ENCODE results near the gene GCNA. TPM values are rescaled to one million over a fixed set of nuclear protein-coding genes. Genes with fewer than 3 reads are reported as not detected.
"Not testable (repeated sequence)": the region's sequence is repeated elsewhere in the genome, so short reads cannot be mapped to it uniquely, and the experiment has no call there.

GCNA gene
- polyA plus RNA-seq, 1 experiment: 1.2 TPM

DNA sequence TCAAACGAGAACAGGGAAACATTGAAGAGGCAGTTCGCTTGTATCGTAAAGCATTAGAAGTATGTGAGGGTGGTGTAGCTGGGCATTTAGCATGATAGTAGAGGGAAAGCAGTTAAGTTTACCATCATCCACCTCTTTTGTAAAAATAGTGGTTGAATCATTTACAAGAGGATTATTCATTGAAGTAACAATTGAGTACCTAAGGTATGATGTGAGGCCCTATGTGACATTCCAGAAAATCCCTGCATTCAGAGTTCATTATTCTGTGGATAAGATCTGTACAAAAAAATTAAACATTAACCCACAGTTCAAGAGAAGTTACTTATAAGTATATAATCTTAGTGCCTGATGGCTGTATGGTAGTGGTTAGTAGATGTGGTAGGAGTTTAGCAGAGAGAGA is 22.2 kb upstream of the GCNA start:
- Histone ChIP-seq H3K9me3 (ENCODE audit: control insufficient read depth, insufficient read depth, low read length) (no peaks in the 10 kb centered on the region), H3K27ac (ENCODE audit: low read depth, low read length) (no peak overlapping the region), H3K27me3 (ENCODE audit: control insufficient read depth, insufficient read depth, low read length) (no peaks in the 10 kb centered on the region), H3K4me3 (ENCODE audit: low read depth, low read length) (no peak overlapping the region)
- ChIA-PET CTCF (no interaction called here), POLR2A (no interaction called here)
- TF ChIP-seq, protein P1, sequence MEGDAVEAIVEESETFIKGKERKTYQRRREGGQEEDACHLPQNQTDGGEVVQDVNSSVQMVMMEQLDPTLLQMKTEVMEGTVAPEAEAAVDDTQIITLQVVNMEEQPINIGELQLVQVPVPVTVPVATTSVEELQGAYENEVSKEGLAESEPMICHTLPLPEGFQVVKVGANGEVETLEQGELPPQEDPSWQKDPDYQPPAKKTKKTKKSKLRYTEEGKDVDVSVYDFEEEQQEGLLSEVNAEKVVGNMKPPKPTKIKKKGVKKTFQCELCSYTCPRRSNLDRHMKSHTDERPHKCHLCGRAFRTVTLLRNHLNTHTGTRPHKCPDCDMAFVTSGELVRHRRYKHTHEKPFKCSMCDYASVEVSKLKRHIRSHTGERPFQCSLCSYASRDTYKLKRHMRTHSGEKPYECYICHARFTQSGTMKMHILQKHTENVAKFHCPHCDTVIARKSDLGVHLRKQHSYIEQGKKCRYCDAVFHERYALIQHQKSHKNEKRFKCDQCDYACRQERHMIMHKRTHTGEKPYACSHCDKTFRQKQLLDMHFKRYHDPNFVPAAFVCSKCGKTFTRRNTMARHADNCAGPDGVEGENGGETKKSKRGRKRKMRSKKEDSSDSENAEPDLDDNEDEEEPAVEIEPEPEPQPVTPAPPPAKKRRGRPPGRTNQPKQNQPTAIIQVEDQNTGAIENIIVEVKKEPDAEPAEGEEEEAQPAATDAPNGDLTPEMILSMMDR (IDR thresholded peaks at IDR 0.05; ENCODE audit: low read depth, low read length): no peak
- no peak for DNase-seq (ENCODE audit: low read depth, low spot score)

DNA sequence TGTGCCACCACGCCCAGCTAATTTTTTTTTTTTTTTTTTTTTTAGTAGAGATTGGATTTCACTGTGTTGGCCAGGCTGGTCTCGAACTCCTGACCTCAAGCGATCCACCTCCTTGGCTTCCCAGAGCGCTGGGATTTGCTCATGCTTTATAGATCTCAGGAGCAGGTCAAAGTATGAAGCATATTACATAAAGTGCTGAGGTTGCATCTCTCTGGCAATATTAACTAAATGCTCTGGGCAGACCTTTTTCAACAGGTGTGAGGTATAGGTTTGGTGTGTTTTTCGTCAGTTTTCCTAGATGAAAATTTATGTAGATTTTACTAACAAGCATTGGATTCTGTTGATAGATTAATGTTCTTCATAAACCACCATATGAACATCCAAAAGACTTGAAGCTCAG is 19.3 kb upstream of the GCNA start:
- no peak overlapping the region for H3K4me3 ChIP-seq (ENCODE audit: low read depth, low read length)
- H3K9me3 ChIP-seq (ENCODE audit: control insufficient read depth, insufficient read depth, low read length): no peaks in the 10 kb centered on the region
- ChIA-PET POLR2A (interaction anchor here (0.6 kb wide), 1 partner anchor 9 kb away, joined by 4 read pairs; no protein-coding TSS in a partner anchor), CTCF (interaction anchor here (0.6 kb wide), 1 partner anchor 10 kb away, joined by 4 read pairs; no protein-coding TSS in a partner anchor)
- no peaks in the 10 kb centered on the region for H3K27me3 ChIP-seq (ENCODE audit: control insufficient read depth, insufficient read depth, low read length)
- TF ChIP-seq, protein P1 (IDR thresholded peaks at IDR 0.05; ENCODE audit: low read depth, low read length): no peak
- no peak overlapping the region for H3K27ac ChIP-seq (ENCODE audit: low read depth, low read length)
- no peak for DNase-seq (ENCODE audit: low read depth, low spot score)

DNA sequence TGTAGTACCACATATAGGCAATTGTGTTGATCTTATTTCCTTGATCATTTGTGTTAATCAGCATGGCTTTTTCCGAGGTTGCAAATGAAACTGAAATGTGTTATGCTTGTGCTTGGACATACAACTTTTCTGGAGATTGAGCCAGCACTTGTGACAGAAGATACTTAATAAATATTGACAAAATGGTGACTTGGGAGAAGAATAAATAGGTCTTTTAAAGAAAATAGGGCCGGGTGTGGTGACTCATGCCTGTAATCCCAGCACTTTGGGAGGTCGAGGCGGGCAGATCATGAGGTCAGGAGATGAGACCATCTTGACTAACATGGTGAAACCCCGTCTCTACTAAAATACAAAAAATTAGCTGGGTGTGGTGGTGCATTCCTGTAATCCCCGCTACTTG is 18.5 kb upstream of the GCNA start:
- POLR2A ChIA-PET; H3K27ac ChIP-seq (ENCODE audit: low read depth, low read length); H3K9me3 ChIP-seq (ENCODE audit: control insufficient read depth, insufficient read depth, low read length); DNase-seq (ENCODE audit: low read depth, low spot score); H3K27me3 ChIP-seq (ENCODE audit: control insufficient read depth, insufficient read depth, low read length); H3K4me3 ChIP-seq (ENCODE audit: low read depth, low read length): not testable (repeated sequence)
- CTCF ChIA-PET: interaction anchor here (0.6 kb wide), 1 partner anchor 10 kb away, joined by 4 read pairs; no protein-coding TSS in a partner anchor

DNA sequence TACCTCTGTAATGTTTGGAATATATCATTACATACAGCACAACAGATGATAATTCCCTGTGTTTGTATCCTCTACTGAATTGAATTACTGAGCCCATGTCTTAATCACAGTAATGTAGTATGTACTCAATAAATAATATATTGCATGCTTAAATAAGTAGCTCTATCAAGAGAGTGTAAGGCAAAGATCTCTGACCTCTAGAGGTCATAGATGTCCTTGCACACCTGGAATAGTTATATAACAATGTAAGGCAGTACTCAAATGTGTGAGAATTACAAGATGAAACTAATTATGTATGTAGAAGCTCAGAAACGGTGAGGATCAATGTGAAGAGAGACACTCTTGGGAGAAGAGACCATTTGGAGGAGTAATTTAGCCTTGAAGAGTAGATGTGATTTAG is 14.3 kb upstream of the GCNA start:
- no peaks in the 10 kb centered on the region for H3K27me3 ChIP-seq (ENCODE audit: control insufficient read depth, insufficient read depth, low read length)
- TF ChIP-seq, protein P1 (IDR thresholded peaks at IDR 0.05; ENCODE audit: low read depth, low read length): no peak
- CTCF ChIA-PET: no interaction called here
- H3K4me3 ChIP-seq (ENCODE audit: low read depth, low read length): no peak overlapping the region
- no peak for DNase-seq (ENCODE audit: low read depth, low spot score)
- H3K27ac ChIP-seq (ENCODE audit: low read depth, low read length): no peak overlapping the region
- POLR2A ChIA-PET: no interaction called here
- H3K9me3 ChIP-seq (ENCODE audit: control insufficient read depth, insufficient read depth, low read length): no peaks in the 10 kb centered on the region

DNA sequence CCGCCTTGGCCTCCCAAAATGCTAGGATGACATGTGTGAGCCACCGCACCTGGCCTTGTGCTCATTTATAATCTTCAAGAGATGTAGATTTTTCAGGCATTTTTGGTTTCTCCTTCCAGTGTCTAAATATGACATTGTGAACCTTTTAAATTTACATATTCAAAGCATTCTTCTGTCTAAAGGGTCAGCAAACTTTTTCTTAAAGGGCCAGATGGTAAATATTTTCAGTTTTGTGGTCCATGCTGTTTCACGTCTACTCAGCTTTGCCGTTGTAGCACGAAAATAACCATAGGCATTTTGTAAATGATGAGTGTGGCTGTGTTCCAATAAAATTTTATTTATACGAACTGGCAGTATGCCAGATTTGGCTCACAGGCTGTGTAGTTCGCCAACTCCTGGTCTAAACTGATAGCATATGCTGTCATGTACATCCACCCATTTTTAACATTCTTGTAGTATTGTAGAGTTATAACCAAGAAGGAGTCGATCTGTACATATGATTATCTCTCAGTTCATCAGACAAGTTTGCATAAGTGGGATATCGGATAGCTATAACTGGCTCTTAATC is 12.7 kb upstream of the GCNA start:
- H3K4me3 ChIP-seq (ENCODE audit: low read depth, low read length): no peak overlapping the region
- no peak for DNase-seq (ENCODE audit: low read depth, low spot score)
- TF ChIP-seq, protein P1 (IDR thresholded peaks at IDR 0.05; ENCODE audit: low read depth, low read length): no peak
- no peak overlapping the region for H3K27ac ChIP-seq (ENCODE audit: low read depth, low read length)
- ChIA-PET CTCF (no interaction called here), POLR2A (no interaction called here)
- no peaks in the 10 kb centered on the region for H3K9me3 ChIP-seq (ENCODE audit: control insufficient read depth, insufficient read depth, low read length)
- H3K27me3 ChIP-seq (ENCODE audit: control insufficient read depth, insufficient read depth, low read length): no peaks in the 10 kb centered on the region

DNA sequence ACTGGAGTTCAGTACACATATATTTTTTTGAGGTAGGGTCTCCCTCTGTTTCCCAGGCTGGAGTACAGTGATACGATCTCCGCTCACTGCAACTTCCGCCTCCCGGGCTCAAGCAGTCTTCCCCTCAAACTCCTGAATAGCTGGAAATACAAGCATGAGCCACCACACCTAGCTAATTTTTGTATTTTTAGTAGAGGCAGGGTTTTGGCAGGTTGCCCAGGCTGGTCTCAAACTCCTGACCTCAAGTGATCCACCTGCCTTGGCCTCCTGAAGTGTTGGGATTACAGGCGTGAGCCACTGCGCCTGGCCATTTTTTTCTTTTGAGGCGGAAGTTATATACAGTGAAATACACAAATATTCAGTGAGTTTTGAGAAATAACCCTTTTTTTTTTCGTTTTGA is 6.8 kb upstream of the GCNA start:
- H3K27ac ChIP-seq (ENCODE audit: low read depth, low read length); DNase-seq (ENCODE audit: low read depth, low spot score); POLR2A ChIA-PET; CTCF ChIA-PET; H3K27me3 ChIP-seq (ENCODE audit: control insufficient read depth, insufficient read depth, low read length); H3K4me3 ChIP-seq (ENCODE audit: low read depth, low read length); H3K9me3 ChIP-seq (ENCODE audit: control insufficient read depth, insufficient read depth, low read length): not testable (repeated sequence)
